Panc1 (cell line): ENCODE data around the gene SLC43A1. TPM values are rescaled to one million over a fixed set of nuclear protein-coding genes. Genes with fewer than 3 reads are reported as not detected.

Experiments
- ATAC-seq: fragments of 200-7000 bp; cut with Tn5 transposase; 2 replicates; pipeline ENCODE4 v1.9.1; 2020; ENCODE audit warnings: mild to moderate bottlenecking, moderate library complexity
- BruUV-seq: library from RNA; stranded (reverse); fragments of 400-500 nt; replicated peaks from 2 replicates; lab custom pipeline; 2021; lab: Mats Ljungman, UMichigan
- CTCF ChIA-PET: fragments of 300-600 bp; sonication (Branson Sonifier 250); formaldehyde crosslinking; loops from one replicate; lab custom pipeline; 2022; ENCODE audit warnings: antibody characterized with exemption; lab: Charles Lee
- POLR2A ChIA-PET: fragments of 300-600 bp; sonication (Branson Sonifier 250); formaldehyde crosslinking; loops from one replicate; lab custom pipeline; 2022; ENCODE audit warnings: antibody characterized with exemption; lab: Charles Lee
- DNase-seq: peaks from one replicate; pipeline ENCODE4 v3.0.0-alpha.2; 2010; ENCODE audit warnings: low read depth, low spot score
- H3K27ac ChIP-seq: 2 replicates; pipeline ENCODE4 v1.5.1; 2011; ENCODE audit warnings: mild to moderate bottlenecking, low read length, inconsistent platforms
- H3K27me3 ChIP-seq: fragments of 200-500 bp; sonication (Bioruptor generic); 2 replicates; pipeline ENCODE4 v1.6.0; 2014; ENCODE audit warnings: low read length, inconsistent platforms; ENCODE audit not compliant: control insufficient read depth, insufficient read depth
- H3K36me3 ChIP-seq: fragments of 200-500 bp; sonication (Bioruptor generic); 2 replicates; pipeline ENCODE4 v1.5.1; 2014; ENCODE audit warnings: inconsistent platforms, mild to moderate bottlenecking, low read length, moderate library complexity; ENCODE audit not compliant: control insufficient read depth, insufficient read depth
- H3K4me1 ChIP-seq: 2 replicates; pipeline ENCODE4 v1.5.1; 2011; ENCODE audit warnings: inconsistent platforms, mild to moderate bottlenecking, low read length, moderate library complexity; ENCODE audit not compliant: control insufficient read depth, insufficient read depth
- H3K4me3 ChIP-seq, 2 experiments: 2 replicates each; pipeline ENCODE4 v1.5.1; 2011 to 2012; ENCODE audit warnings: low read depth in 2 of 2, low read length in 2 of 2, mild to moderate bottlenecking in 2 of 2, inconsistent platforms in 1 of 2, moderate library complexity in 1 of 2
- H3K9me3 ChIP-seq: fragments of 200-500 bp; sonication (Bioruptor generic); 2 replicates; pipeline ENCODE4 v1.5.1; 2014; ENCODE audit warnings: low read depth, mild to moderate bottlenecking, inconsistent platforms, low read length, moderate library complexity; ENCODE audit not compliant: control insufficient read depth, insufficient read depth
- POLR2AphosphoS5 ChIP-seq: IDR thresholded peaks from 2 replicates; pipeline ENCODE4 v1.6.1; 2012; ENCODE audit warnings: mild to moderate bottlenecking, low read depth, low read length, moderate library complexity
- SIN3A ChIP-seq: IDR thresholded peaks from 2 replicates; pipeline ENCODE4 v1.6.1; 2012; ENCODE audit warnings: low read depth, mild to moderate bottlenecking, low read length, moderate library complexity, borderline replicate concordance; ENCODE audit not compliant: insufficient read depth
- TCF7L2 ChIP-seq: IDR thresholded peaks from 2 replicates; pipeline ENCODE4 v1.6.1; 2011; ENCODE audit warnings: mild to moderate bottlenecking, low read depth, low read length, inconsistent platforms
- in situ Hi-C: cut with HindIII; loops from 2 replicates; pipeline ENCODE4 v1.10.0; 2016; ENCODE audit warnings: low sequenced_read_pairs, low pct_unique_long_range_greater_than_20kb
- intact Hi-C: fragments of 100-400 bp; cut with micrococcal nuclease; formaldehyde crosslinking; loops from one replicate; pipeline ENCODE4 v1.10.0; 2022; ENCODE audit not compliant: unreplicated experiment
- total RNA-seq: library from RNA; stranded (reverse); gene quantifications from one replicate; pipeline ENCODE4 v1.2.1, GENCODE V29; 2021; ENCODE audit not compliant: unreplicated experiment
- TF ChIP-seq, protein P1 (sequence below): fragments of 450-650 bp; IDR thresholded peaks from 2 replicates; pipeline ENCODE4 v1.5.1; 2017; ENCODE audit warnings: mild to moderate bottlenecking
- TF ChIP-seq, protein P2 (sequence below), 2 experiments: IDR thresholded peaks; 2 replicates each; pipeline ENCODE4 v1.6.1; 2011 to 2012; ENCODE audit warnings: low read depth in 2 of 2, control low read depth in 1 of 2, low read length in 1 of 2, mild to moderate bottlenecking in 1 of 2, moderate library complexity in 1 of 2; ENCODE audit not compliant: insufficient read depth in 1 of 2

Gene SLC43A1
- total RNA-seq, 1 experiment from 2014 or later: 2.0 TPM

DNA sequence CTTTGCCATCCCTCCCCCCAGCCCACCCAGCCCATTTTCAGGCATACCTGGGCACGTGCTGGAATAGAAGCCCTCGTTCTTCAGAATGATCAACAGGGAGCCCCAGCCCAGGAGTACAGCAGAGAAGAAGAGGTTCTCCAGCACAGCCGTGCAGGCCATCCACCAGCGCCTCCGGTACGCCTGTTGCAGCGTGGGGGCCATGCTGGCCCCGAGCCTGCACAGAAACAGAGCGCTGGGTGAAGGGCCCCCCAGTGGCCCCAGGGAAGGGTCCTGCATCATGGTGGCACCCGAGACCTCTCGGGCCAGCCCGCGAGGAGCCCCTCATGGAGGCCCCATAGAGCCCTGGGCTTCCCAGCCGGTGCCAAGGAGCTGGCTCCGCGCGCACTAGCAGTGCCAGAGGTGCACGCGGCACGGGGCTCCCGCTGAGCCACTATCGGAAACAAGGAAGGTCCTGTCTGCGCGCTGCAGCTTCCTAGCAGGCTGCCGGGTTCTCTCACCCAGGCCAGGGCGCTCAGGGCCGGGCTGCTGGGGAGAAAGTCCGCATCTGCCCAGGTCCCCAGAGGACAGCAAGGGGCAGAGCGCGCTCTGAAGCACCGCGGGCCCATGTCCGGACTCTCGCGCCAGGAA lies 1.5 kb downstream of the SLC43A1 start:
- ChIA-PET POLR2A (no interaction called here), CTCF (no interaction called here)
- no peaks in the 10 kb centered on the region for H3K9me3 ChIP-seq

DNA sequence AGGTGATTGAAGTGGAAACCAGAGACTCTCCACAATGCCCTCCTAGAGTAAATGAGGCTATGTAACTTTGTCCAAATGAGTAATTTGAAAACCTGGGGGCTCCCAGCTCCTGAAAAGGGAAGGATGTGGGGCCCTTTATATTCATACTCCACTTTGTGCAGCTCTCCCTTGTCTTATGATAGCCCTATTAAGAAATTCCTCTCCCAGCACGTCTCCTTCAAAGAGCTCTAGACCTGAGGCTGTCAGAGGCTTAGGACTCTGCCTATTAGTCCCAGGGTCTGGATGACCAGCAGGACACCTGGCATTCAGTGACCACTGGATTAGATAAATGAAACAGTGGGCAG lies 2.1 kb downstream of the SLC43A1 start:
- CTCF ChIA-PET: interaction anchor here (1.0 kb wide), 1 partner anchor 22 kb away, joined by 3 read pairs; no protein-coding TSS in a partner anchor
- no peak overlapping the region for H3K4me3 ChIP-seq
- H3K36me3 ChIP-seq: no peaks in the 10 kb centered on the region
- peaks cover 3% of the 10 kb centered on the region; the same call in 1 of the 2 replicates for H3K27me3 ChIP-seq
- DNase-seq: no peak
- TF ChIP-seq, protein P1, sequence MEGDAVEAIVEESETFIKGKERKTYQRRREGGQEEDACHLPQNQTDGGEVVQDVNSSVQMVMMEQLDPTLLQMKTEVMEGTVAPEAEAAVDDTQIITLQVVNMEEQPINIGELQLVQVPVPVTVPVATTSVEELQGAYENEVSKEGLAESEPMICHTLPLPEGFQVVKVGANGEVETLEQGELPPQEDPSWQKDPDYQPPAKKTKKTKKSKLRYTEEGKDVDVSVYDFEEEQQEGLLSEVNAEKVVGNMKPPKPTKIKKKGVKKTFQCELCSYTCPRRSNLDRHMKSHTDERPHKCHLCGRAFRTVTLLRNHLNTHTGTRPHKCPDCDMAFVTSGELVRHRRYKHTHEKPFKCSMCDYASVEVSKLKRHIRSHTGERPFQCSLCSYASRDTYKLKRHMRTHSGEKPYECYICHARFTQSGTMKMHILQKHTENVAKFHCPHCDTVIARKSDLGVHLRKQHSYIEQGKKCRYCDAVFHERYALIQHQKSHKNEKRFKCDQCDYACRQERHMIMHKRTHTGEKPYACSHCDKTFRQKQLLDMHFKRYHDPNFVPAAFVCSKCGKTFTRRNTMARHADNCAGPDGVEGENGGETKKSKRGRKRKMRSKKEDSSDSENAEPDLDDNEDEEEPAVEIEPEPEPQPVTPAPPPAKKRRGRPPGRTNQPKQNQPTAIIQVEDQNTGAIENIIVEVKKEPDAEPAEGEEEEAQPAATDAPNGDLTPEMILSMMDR: no peak
- TF ChIP-seq, protein P2, sequence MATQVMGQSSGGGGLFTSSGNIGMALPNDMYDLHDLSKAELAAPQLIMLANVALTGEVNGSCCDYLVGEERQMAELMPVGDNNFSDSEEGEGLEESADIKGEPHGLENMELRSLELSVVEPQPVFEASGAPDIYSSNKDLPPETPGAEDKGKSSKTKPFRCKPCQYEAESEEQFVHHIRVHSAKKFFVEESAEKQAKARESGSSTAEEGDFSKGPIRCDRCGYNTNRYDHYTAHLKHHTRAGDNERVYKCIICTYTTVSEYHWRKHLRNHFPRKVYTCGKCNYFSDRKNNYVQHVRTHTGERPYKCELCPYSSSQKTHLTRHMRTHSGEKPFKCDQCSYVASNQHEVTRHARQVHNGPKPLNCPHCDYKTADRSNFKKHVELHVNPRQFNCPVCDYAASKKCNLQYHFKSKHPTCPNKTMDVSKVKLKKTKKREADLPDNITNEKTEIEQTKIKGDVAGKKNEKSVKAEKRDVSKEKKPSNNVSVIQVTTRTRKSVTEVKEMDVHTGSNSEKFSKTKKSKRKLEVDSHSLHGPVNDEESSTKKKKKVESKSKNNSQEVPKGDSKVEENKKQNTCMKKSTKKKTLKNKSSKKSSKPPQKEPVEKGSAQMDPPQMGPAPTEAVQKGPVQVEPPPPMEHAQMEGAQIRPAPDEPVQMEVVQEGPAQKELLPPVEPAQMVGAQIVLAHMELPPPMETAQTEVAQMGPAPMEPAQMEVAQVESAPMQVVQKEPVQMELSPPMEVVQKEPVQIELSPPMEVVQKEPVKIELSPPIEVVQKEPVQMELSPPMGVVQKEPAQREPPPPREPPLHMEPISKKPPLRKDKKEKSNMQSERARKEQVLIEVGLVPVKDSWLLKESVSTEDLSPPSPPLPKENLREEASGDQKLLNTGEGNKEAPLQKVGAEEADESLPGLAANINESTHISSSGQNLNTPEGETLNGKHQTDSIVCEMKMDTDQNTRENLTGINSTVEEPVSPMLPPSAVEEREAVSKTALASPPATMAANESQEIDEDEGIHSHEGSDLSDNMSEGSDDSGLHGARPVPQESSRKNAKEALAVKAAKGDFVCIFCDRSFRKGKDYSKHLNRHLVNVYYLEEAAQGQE (IDR thresholded peaks at IDR 0.05; ENCODE audit: insufficient read depth in 1 of 2, low read depth in 2 of 2, low read length in 1 of 2): no peak
- TF ChIP-seq SIN3A (no peak), POLR2AphosphoS5 (no peak), TCF7L2 (no peak)
- no TSS peak for BruUV-seq
- H3K4me1 ChIP-seq: no peaks in the 10 kb centered on the region
- no peaks in the 10 kb centered on the region for H3K9me3 ChIP-seq
- no peak overlapping the region for H3K27ac ChIP-seq
- ATAC-seq: no peak
- intact Hi-C loops (no loop called here), in situ Hi-C loops (no loop called here)
- POLR2A ChIA-PET: interaction anchor here (0.5 kb wide), 1 partner anchor 279 kb away, joined by 7 read pairs; no protein-coding TSS in a partner anchor

More for the DNA sequence above, 1.5 kb downstream of the SLC43A1 start:
- TF ChIP-seq, protein P1: no peak
- TF ChIP-seq SIN3A: no peak
- TF ChIP-seq, protein P2 (IDR thresholded peaks at IDR 0.05; ENCODE audit: insufficient read depth in 1 of 2, low read depth in 2 of 2, low read length in 1 of 2): no peak
- TF ChIP-seq POLR2AphosphoS5: no peak
- no peak for TF ChIP-seq TCF7L2
- H3K27ac ChIP-seq: no peak overlapping the region
- no peaks in the 10 kb centered on the region for H3K36me3 ChIP-seq
- DNase-seq: no peak
- no peaks in the 10 kb centered on the region for H3K4me1 ChIP-seq
- peaks cover 3% of the 10 kb centered on the region; the same call in 1 of the 2 replicates for H3K27me3 ChIP-seq
- peak; percentile 67 for ATAC-seq
- no TSS peak for BruUV-seq
- intact Hi-C loops: no loop called here
- peak overlapping the region; percentile 50 to 70 for H3K4me3 ChIP-seq
- in situ Hi-C loops: no loop called here
